AG20443 (cell line): ENCODE data around the gene EIF2B1.

Experiments used
- DNase-seq: peaks from one replicate; pipeline ENCODE4 v3.0.0; 2012; ENCODE audit warnings: low spot score, mixed read lengths

The EIF2B1 gene

DNA sequence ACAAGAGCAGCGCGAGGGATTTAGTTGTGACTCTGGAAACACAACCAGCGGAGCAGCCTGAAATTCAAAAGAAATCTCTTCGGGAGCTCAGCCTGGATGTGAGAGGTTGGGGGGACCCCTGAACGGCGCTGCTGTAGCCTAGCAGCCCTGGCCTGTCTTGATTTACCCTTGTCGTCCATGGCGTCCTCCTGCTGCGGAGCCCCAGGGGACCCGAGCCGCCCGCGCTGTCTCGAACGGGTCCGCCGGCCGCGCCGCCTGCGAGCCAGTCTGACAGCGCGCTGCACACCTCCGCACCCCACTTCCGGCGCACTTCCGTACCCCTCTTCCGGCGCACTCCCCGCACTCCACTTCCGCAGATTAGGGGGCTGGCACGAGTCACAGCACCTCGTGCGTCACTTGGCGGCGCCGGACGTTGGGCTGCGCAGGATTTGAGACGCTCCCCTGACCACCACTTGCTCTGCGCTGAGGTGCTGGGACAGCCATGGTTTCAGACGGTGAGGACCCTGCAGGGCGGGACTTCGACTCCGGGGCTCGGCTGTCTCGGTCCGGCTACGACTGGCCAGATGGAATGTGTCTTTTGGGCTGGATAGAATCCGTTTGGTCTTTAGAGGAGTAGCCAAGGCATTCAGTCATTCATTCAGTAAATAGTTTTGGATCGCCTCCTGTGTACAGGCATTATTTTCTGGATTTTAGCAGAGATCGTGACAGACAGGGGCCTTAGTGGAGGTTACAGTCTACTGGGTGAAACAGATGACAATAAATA is at the start of gene EIF2B1, which contains the start of gene GTF2H3:
Gene EIF2B1 (minus strand): TSS at position 308 of the 763 bp plus-strand sequence. CDS start 129 bp downstream, at position 179.
Gene GTF2H3 (plus strand): TSS at position 451 of the 763 bp plus-strand sequence. CDS start 31 bp downstream, at position 482.
- DNase-seq: peak; percentile 99

DNA sequence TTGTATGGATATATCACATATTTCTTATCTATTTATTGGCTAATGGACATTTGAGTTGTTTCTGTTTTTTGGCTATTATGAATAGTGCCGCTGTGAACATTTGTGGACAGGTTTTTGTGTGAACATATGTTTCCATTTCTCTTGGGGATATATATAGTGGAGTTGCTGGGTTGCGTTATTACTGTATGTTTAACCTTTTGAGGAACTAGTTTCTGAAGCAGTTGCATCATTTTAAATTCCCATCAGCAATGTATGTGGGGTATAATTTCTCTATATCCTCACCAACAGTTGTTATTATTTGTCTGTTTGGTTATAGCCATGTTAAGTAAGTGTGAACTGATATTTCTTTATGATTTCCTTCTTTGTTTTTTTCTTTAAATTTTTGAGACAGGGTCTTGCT is 48.1 kb upstream of the EIF2B1 start:
- no peak for DNase-seq

DNA sequence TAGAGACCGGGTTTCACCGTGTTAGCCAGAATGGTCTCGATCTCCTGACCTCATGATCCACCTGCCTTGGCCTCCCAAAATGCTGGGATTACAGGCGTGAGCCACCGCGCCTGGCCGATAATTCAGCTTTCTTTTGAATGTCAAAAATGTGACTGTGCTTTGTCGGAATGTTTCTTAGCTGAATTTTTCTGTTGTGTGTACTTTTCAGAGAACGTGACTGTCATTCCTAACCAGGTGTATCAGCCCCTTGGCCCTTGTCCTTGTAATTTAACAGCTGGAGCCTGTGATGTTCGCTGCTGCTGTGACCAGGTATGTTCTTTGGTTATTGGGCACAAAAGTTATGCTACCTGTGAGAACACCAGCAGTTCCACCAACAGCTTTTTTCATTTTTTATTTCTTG is 45.5 kb upstream of the EIF2B1 start:
- no peak for DNase-seq

DNA sequence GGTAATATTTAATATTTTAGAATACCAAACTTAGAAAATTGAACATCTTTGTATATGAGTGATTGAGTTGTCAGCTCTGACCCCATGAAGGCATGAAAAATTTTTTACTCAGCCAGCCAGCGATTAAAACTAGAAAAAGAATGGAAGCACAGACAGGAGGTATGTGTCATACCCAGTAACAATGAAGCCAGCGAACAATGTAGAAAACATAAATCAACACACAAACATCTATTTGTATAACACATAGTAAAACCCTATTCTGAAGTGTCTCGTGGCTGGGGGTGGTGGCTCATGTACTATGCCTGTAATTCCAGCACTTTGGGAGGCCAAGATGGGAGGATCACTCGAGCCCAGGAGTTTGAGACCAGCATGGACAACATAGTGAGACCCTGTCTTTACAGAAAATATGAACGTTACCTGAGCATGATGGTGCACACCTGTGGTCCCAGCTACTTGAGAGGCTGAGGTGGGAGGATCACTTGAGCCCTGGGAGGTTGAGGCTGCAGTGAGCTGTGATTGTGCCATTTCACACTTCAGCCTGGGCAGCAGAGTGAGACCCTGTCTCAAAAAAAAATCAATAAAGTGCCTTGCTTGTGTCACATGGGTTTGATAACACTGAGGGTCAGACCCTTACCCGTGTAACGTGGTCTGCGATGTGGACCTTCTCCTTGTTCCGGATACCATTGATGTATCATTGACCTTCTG is 43.3 kb upstream of the EIF2B1 start:
- no peak for DNase-seq

DNA sequence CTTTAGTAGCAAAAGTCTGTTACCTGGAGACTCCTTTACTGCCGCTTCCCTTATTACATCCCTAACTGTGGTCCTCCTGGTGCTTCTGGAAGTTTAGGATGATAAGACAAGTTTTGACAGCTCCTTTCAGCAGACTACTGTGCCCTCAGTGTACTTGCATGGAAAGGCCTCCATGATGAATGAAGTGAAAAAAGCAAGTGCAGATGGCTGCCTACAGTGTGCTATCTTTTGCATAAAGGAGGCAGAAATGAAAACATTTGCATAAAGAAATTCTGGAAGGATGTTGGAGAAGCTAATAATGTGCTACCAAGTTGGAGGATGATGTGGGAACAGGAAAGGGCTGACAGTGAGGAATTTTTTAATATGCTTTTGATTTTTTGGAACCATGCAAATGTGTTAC is 42.0 kb upstream of the EIF2B1 start:
- no peak for DNase-seq

DNA sequence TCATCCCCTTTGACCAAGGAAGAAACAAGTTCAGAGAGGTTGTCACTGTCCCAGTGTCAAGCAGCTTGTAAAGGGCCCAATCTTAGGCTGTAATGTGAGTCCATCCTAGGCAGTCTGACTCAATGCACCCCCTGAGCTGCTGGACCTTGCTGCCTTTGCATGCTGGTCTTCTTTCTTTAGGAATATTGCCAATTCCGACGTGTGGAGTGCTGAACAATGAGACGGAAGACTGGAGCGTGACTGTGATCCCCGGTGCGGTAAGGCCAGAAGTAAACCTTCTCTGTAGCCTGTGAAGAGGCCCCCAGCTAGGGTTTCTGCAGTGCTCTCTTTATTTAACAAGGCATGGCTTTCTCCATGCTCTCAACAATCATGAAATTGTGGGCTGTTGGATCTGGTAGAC is 38.4 kb upstream of the EIF2B1 start:
- peak; percentile 50 for DNase-seq

DNA sequence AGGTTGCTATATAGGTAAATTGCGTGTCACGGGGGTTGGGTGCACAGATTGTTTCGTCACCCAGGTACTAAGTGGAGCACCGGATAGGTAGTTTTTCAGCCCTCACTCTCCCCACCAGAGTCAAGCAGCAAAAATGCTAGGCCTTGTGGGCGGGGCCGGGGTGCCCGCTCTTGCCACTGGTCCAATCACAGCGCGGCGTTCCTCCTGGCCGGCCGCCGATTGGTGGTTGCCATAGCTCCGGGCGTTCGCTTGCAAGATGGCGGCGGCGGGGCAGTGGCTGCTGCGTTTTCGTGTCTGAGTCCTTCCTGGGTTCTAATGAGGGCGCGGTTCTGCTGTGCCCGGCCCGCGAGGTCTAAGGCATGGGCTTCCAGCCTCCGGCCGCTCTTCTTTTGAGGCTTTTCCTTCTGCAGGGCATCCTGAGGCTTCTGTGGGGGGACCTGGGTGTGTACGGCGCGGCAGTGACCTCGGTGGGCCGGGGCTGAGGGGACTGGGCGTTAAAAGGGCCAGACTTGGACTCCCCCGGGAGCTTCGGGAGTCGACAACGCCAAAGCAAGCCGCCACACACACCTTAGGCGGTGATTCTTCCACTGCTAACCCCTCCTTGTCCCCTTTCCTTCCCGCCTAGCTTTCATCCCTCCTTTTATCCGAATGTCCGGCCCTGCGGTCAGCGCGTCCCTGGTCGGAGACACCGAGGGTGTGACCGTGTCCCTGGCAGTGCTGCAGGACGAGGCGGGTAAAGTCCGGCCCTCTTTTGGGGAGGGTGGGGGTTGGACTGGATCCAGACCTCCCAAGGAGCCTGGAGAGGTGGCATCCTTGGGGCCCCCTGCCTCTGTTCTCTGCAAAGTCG is 37.6 kb upstream of the EIF2B1 start, which contains the start of gene TCTN2:
Gene TCTN2 (plus strand): TSS at position 232 of the 847 bp plus-strand sequence. CDS start 128 bp downstream, at position 360.
- DNase-seq: peak; percentile 100

DNA sequence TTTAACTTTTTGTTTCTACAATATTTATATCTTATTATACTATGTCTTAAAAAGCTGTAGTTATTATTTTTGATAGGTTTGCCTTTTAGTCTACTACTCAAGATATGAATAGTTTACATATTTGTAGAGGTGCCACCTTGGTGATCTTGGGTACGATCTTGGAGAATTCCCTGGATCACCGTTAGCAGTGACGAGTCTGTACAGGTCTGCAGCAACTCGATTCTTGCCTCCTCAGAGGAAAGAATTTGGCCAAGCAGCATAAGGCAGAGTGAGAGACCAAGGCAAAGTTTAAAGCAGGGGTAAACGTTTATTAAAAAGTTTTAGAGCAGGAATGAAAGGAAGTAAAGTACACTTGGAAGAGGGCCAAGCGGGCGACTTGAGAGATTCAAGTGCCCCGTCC is 34.3 kb upstream of the EIF2B1 start:
- DNase-seq: no peak

DNA sequence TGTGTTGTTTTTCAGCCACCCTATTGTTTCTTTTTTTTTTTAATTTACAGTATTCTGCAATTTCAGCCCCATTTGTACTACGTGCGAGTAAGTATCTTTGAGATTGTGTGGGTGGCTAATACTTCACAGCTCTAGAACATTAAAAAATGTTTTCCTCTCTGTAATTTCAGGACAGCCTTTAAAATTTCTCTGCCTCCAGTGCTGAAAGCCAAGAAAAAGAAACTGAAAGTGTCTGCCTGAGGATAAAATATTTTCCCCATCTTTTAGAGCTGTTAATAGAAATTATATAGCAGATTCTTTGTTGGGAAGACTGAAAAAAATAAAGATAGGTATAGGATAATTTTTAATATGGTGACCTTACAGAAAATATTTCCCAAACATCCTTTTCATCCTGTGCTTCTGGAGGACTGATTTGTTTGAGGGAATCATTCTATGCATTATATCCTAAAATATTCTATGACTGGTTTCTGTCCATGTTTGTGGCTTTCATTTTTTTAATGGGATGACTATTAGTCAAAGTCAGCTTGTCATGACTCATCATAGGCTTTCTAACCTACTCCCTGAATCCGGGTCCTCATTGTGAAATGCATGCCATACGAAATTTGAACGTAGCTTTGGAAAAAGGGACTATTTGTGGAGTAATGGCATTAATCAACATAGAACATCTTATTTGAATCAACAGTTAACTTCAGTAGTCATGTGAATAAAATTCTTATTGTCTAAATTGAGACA is 26.7 kb upstream of the EIF2B1 start:
- peak; percentile 84 for DNase-seq

DNA sequence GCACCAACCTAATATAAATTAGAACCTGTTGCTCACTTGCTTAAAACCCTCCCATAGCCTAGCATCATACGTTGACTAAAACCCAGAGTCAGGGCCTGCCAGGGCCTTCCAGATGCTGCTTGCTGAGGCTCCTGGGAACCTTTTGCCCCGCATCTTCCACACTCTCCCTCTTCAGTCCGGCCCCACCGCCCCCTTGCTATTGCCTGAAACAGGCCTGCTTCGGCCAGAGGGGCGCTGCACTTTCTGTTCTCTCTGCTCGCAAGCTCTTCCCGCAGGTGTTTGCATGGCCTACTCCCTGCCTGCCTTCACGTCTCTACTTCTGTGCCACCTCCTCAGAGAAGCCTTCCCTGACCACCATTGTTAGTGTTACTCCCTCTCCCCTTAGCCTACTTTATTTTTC is 23.7 kb upstream of the EIF2B1 start:
- no peak for DNase-seq

DNA sequence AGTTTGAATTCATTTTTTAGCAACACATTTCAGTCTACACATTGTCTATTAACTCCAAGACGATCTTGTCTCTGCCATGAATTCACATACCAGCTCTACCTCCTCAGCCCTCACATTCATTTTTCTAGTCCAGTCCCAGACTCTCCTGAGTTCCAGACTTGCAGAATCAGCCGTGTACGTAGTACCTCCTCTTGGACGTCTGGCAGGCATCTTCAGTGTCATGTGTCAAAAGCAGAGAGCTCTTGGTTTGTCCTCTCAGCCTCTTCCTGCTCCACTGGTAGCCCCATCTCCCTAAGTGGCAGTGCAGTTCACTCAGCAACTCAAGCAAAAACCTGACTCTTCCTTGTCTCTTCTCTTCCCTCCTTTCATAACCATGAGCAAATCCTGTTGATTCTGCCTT is 22.9 kb upstream of the EIF2B1 start:
- DNase-seq: no peak

DNA sequence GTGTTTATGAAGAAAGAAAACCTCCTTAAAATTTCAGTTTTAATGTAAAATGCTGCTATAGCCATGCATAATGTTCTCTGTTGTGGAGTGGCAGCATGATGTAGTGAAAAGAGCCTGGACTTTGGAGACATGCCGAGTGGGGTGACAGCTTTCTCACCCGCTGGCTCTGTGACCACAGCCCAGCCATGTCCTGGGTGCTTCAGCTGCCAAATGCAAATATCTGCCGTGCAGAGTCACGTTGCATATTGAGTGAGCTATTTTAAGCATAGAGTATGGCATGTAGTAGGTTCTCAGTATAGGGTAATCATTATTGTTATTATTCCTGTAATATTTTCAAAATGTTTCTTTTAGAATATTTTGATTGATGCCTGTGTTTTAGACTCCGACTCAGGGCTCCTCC is 21.9 kb upstream of the EIF2B1 start:
- DNase-seq: no peak

DNA sequence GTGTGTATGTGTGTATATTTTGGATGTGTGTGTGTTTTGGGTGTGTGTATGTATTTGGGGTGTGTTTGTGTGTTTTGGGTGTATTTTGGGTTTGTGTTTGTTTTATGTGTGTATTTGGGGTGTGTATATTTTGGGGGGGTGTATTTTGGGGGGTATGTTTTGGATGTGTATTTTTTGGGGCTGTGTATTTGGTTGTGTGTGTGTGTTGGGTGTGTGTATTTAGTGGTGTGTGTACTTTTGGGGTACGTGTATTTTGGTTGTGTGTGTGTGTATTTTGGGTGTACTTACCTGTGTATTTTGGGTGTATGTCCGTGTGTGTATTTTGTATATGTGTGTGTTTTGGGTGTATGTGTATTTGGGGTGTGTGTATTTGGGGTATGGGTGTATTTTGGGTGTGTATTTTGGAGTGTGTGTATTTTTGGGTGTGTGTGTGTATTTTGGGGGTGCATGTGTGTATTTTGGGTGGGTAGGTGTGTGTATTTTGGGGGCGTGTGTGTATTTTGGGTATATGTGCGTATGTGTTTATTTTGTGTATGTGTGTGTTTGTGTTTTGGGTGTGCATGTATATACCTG is 20.7 kb upstream of the EIF2B1 start:
- DNase-seq: no peak

DNA sequence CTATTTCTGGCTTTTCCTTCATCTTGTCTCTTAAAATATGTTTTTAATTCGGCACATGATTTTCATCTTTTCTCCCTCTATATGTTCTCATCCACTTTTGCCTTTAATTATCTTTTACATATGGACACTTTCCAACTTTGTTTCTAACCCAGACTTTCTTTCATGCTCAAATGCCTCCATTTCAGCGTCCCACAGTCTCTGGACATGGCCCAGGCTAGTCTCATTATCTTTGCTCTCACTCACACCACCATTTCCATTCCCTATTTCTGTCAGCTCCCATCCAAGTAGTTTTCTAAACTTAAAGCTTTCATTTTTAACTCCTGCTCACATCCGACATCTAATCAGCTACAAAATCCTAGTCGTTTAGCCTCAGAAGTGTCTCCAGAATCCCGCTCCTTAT is 14.9 kb upstream of the EIF2B1 start:
- DNase-seq: no peak

DNA sequence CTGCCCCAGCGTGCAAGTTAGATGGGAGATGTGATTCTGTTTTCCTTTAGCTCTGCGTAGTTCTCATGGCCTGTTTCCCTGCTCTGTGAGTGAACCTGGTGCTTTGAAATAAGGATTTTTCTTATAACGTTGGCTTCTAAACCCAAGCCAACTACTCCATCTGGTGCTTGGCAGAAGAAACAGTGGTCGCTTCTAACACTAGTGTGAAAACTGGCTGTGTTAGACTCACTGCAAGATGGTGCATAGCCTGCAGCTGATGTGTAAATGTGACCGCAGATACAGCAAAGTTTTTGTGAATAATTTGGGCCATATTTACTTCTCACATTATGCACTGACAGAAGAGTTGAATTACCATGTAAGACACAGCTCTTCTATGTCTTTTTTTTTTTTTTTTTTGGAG is 12.4 kb upstream of the EIF2B1 start:
- DNase-seq: no peak

DNA sequence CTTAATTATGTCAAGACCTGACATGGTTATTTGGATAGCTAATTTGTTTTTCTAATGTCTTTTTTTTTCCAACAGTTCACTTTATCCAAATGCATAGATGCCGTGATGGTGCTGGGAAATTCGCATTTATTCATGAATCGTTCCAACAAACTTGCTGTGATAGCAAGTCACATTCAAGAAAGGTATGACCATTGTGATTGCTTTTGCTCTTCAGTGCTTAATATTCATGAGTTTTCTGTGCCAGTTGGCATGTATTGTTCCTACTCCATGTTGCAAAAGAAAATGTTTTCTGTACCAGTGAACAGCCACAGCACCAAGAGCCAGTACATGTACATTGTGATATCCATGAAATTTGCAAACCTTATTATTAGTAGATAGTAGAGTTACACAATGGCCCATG is 11.9 kb upstream of the EIF2B1 start:
- no peak for DNase-seq

DNA sequence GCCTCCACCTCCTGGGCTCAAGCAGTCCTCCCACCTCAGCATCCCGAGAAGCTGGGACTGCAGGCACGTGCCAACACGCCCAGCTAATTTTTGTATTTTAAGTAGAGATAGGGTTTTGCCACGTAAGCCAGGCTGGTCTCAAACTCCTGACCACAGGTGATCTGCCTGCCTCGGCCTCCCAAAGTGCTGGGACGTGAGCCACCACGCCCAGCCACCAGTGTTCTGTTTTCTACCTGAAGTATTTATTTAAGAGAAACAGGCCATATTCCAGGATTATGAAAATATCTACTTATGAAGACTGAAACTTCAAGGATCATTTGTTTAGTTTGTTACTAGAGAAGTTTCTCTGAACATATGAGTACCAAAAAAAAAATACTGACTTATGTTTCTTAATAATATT is 10.4 kb upstream of the EIF2B1 start:
- no peak for DNase-seq

DNA sequence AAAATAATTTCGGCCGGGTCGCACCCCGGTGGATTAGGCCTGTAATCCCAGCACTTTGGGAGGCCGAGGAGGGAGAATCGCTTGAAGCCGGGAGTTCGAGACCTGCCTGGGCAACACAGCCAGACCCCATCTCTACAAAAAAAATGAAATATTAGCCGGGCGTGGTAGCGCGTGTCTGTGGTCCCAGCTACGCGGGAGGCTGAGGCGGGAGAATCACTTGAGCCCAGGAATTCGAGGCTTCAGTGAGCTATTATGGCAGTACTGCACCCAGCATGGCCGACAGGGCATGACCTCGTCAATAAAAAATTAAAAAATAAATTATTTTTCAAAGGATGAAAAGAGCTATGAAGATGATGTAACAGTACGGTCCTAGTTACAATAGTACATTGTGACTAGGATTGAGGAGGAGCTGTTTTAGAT is 666 bp upstream of the EIF2B1 start:
- DNase-seq: no peak

DNA sequence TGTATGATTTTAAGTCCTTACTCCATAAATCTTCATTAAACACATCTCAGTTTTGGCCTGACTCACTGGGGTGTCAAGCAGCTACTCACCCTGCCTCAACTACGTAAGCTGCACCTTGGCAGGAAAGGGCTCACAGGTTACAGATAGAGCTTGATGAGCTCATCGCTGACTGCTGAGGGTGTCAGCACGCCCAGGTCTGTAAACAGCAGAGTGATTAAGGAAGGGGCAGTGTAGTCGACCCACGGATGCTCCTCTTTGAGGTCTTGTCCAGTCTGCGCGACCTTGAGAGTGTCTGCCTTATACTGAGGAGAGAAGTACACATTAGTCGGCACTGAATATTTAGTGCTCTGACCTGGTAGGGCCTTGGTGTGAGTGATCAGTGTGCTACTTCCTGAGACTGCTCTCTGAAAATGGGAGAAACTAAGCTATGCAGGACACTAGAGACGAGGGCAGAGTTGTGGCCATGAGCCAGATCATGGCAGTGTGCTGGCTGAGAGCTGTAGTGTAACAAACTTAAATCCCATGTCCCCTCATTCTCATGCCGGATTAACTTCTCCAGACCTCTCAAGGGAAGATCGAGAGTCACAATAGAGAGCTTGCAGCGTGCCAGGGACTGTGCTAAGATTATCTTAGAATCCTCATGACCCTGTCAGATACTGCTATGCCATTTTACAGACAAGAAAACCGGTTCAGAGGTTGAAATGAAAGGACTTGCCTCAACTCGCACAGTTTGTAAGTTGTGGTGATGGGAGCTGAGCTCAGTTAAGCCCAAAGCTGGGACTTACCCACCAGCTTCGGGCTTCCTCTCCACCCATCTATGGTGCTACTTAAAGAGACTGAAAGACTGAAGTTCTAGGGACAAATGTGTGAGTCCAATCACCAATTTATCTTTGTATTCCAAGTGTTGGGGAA is 11.6 kb downstream of the EIF2B1 start:
- no peak for DNase-seq

DNA sequence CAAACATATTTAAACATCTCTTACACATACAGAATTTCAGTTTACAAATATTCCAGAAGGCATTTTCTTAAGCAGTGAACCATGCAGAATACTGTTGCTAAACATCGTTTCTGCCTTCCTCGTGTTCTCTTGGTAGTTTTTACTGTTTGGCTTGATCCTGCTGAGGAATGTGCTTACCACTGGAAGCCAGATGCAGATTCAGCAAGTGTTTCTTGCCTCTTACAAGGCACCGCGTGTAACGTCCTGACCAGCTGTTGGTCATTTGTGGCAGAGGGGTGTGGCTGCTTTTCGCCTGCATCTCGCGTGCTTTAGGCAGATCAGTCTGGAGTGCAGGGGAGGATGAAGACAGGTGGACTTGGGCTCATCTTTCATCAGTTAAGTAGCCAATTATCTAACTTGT is 12.4 kb downstream of the EIF2B1 start:
- no peak for DNase-seq
